CD14-positive monocyte (primary cell): ENCODE data around the gene TRPC4AP. TPM values are rescaled to one million over a fixed set of nuclear protein-coding genes. Genes with fewer than 3 reads are reported as not detected.
A peak's percentile ranks its signal among the peaks of the same experiment; 100 is the strongest.

Experiments
- DNase-seq, 3 donors: peaks; one replicate each; pipeline ENCODE4 v3.0.0-alpha.2; 2011 to 2022
- H2AFZ ChIP-seq: 2 replicates; pipeline ENCODE4 v1.6.0; 2012; ENCODE audit warnings: mild to moderate bottlenecking, low read depth, low read length, inconsistent platforms; ENCODE audit not compliant: insufficient read depth, poor library complexity, severe bottlenecking
- H3K27ac ChIP-seq, 2 donors: 1 replicate in 1 of 2; 2 replicates in 1 of 2; pipeline ENCODE4 v1.5.1; 2012 to 2013; ENCODE audit warnings: low read length in 2 of 2, control low read depth in 1 of 2, inconsistent platforms in 1 of 2, low read depth in 1 of 2, mild to moderate bottlenecking in 1 of 2
- H3K27me3 ChIP-seq, 2 donors: one replicate each; pipeline versions ENCODE4 v1.6.0 to v1.6.1; 2011 to 2013; ENCODE audit warnings: low read length in 2 of 2; ENCODE audit not compliant: control insufficient read depth in 2 of 2, insufficient read depth in 2 of 2
- H3K36me3 ChIP-seq, 2 donors: replicated peaks in 1 of 2; 1 replicate in 1 of 2; 2 replicates in 1 of 2; pipeline versions ENCODE4 v1.5.1 to v1.6.1; 2012 to 2013; ENCODE audit warnings: low read length in 2 of 2, control low read depth in 1 of 2, inconsistent platforms in 1 of 2, mild to moderate bottlenecking in 1 of 2; ENCODE audit not compliant: insufficient read depth in 2 of 2, control insufficient read depth in 1 of 2
- H3K4me1 ChIP-seq, 2 donors: 1 replicate in 1 of 2; 2 replicates in 1 of 2; pipeline versions ENCODE4 v1.5.1 to v1.6.1; 2012 to 2013; ENCODE audit warnings: low read length in 2 of 2, control low read depth in 1 of 2, inconsistent platforms in 1 of 2, mild to moderate bottlenecking in 1 of 2, moderate library complexity in 1 of 2; ENCODE audit not compliant: insufficient read depth in 2 of 2, control insufficient read depth in 1 of 2
- H3K4me2 ChIP-seq: replicated peaks from 2 replicates; pipeline ENCODE3; 2012; ENCODE audit warnings: low read length, moderate library complexity, mild to moderate bottlenecking; ENCODE audit not compliant: poor library complexity, severe bottlenecking; ENCODE audit errors: extremely low read depth
- H3K4me3 ChIP-seq, 3 experiments: fragments of 200-600 bp in 1 of 3; sonication (generic) in 1 of 3; replicated peaks in 1 of 3; 1 replicate in 2 of 3; 2 replicates in 1 of 3; pipeline ENCODE4 v1.5.1; 2011 to 2013; ENCODE audit warnings: low read length in 3 of 3, mild to moderate bottlenecking in 3 of 3, control low read depth in 2 of 3, low read depth in 2 of 3, inconsistent platforms in 1 of 3, moderate library complexity in 1 of 3
- H3K79me2 ChIP-seq: 2 replicates; pipeline ENCODE4 v1.6.0; 2012; ENCODE audit warnings: mild to moderate bottlenecking, control low read depth, inconsistent platforms, low read length, moderate library complexity; ENCODE audit not compliant: insufficient read depth
- H3K9ac ChIP-seq: 2 replicates; pipeline ENCODE4 v1.6.0; 2017; ENCODE audit warnings: low read length, mild to moderate bottlenecking; ENCODE audit not compliant: insufficient read depth, poor library complexity, severe bottlenecking
- H3K9me3 ChIP-seq, 2 donors: replicated peaks in 1 of 2; 1 replicate in 1 of 2; 2 replicates in 1 of 2; pipeline versions ENCODE4 v1.5.1 to v1.6.1; 2012 to 2013; ENCODE audit warnings: low read length in 2 of 2, control low read depth in 1 of 2; ENCODE audit not compliant: control insufficient read depth in 1 of 2, insufficient read depth in 1 of 2
- H4K20me1 ChIP-seq: 2 replicates; pipeline ENCODE4 v1.6.0; 2012; ENCODE audit warnings: mild to moderate bottlenecking, low read length, control low read depth, moderate library complexity; ENCODE audit not compliant: insufficient read depth
- H3K27ac Mint-ChIP-seq, 7 donors: one replicate each; pipeline ENCODE4 v1.8.0; 2020; ENCODE audit warnings: mild to moderate bottlenecking in 7 of 7, mixed read lengths in 7 of 7, moderate library complexity in 6 of 7, inconsistent platforms in 2 of 7
- H3K27me3 Mint-ChIP-seq, 3 donors: one replicate each; pipeline ENCODE4 v1.8.0; 2021 to 2022; ENCODE audit warnings: low read depth in 3 of 3, mild to moderate bottlenecking in 3 of 3, mixed read lengths in 3 of 3, moderate library complexity in 3 of 3, inconsistent platforms in 1 of 3
- H3K36me3 Mint-ChIP-seq, 2 donors: one replicate each; pipeline ENCODE4 v1.8.0; 2020; ENCODE audit warnings: mixed read lengths in 2 of 2, inconsistent platforms in 1 of 2, mild to moderate bottlenecking in 1 of 2
- H3K4me1 Mint-ChIP-seq: one replicate; pipeline ENCODE4 v1.8.0; 2020; ENCODE audit warnings: mild to moderate bottlenecking, mixed read lengths
- H3K4me3 Mint-ChIP-seq, 2 donors: one replicate each; pipeline ENCODE4 v1.8.0; 2020; ENCODE audit warnings: mild to moderate bottlenecking in 2 of 2, mixed read lengths in 2 of 2, moderate library complexity in 1 of 2
- H3K9me3 Mint-ChIP-seq, 7 donors: one replicate each; pipeline ENCODE4 v1.8.0; 2020 to 2022; ENCODE audit warnings: mixed read lengths in 7 of 7, mild to moderate bottlenecking in 6 of 7, moderate library complexity in 6 of 7, inconsistent platforms in 2 of 7
- WGBS: methylation state at CpG from one replicate; pipeline ENCODE4 v1.1.5; 2013; ENCODE audit warnings: missing lambda C conversion rate; ENCODE audit not compliant: insufficient coverage; 5-methylcytosine and 5-hydroxymethylcytosine counted together
- intact Hi-C, 2 donors: fragments of 100-400 bp; cut with micrococcal nuclease; formaldehyde crosslinking; loops; one replicate each; pipeline versions ENCODE4 v1.15.0 to v1.15.1; 2023
- polyA plus RNA-seq, 3 donors: library from polyadenylated mRNA; depleted of rRNA in 1 of 3; unstranded in 2 of 3; stranded (reverse) in 1 of 3; fragments of 300-500 nt in 2 of 3; fragments of >200 nt in 1 of 3; fragmentation: Illumina TruSeq in 2 of 3; gene quantifications; 1 replicate in 2 of 3; 2 replicates in 1 of 3; pipeline ENCODE4 v1.2.3, GENCODE V29; 2012 to 2021
- TF ChIP-seq, protein P1 (sequence below): fragments of 200-600 bp; IDR thresholded peaks from one replicate; pipeline ENCODE4 v1.8.0; 2022; ENCODE audit warnings: antibody characterized with exemption, mild to moderate bottlenecking

TRPC4AP gene
- polyA plus RNA-seq, 3 donors: 80.8 to 98.4 (median 88.6) TPM

GRCh38 chr20:35134472-35134871 is 41.9 kb upstream of the TRPC4AP start:
- Histone ChIP-seq H3K27ac (peak overlapping the region in 1 of 2 donors; percentile 10), H3K4me1 (no peaks in the 10 kb centered on the region), H3K36me3 (peaks cover 89 to 99% of the 10 kb centered on the region in 2 donors), H2AFZ (no peak overlapping the region), H4K20me1 (peaks cover 50% of the 10 kb centered on the region), H3K79me2 (peaks cover 8% of the 10 kb centered on the region), H3K9me3 (no peaks in the 10 kb centered on the region), H3K27me3 (no peaks in the 10 kb centered on the region), H3K4me3 (no peak overlapping the region), H3K9ac (no peak overlapping the region), H3K4me2 (no peak overlapping the region)
- peaks cover 0 to 2% (median 0%) of the 10 kb centered on the region in 7 donors for H3K9me3 Mint-ChIP-seq
- peaks cover 0 to 1% (median 0%) of the 10 kb centered on the region in 3 donors for H3K27me3 Mint-ChIP-seq
- TF ChIP-seq, protein P1, sequence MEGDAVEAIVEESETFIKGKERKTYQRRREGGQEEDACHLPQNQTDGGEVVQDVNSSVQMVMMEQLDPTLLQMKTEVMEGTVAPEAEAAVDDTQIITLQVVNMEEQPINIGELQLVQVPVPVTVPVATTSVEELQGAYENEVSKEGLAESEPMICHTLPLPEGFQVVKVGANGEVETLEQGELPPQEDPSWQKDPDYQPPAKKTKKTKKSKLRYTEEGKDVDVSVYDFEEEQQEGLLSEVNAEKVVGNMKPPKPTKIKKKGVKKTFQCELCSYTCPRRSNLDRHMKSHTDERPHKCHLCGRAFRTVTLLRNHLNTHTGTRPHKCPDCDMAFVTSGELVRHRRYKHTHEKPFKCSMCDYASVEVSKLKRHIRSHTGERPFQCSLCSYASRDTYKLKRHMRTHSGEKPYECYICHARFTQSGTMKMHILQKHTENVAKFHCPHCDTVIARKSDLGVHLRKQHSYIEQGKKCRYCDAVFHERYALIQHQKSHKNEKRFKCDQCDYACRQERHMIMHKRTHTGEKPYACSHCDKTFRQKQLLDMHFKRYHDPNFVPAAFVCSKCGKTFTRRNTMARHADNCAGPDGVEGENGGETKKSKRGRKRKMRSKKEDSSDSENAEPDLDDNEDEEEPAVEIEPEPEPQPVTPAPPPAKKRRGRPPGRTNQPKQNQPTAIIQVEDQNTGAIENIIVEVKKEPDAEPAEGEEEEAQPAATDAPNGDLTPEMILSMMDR: no peak
- intact Hi-C loops: no loop called here
- 95% methylated on average over 9 of the region's 9 CpGs for WGBS
- no peak for DNase-seq
- peaks cover 80 to 94% of the 10 kb centered on the region in 2 donors for H3K36me3 Mint-ChIP-seq
- no peak overlapping the region for H3K4me3 Mint-ChIP-seq
- no peaks in the 10 kb centered on the region for H3K4me1 Mint-ChIP-seq
- H3K27ac Mint-ChIP-seq: peak overlapping the region in 3 of 7 donors; percentile 4 to 68 (median 21)

DNA sequence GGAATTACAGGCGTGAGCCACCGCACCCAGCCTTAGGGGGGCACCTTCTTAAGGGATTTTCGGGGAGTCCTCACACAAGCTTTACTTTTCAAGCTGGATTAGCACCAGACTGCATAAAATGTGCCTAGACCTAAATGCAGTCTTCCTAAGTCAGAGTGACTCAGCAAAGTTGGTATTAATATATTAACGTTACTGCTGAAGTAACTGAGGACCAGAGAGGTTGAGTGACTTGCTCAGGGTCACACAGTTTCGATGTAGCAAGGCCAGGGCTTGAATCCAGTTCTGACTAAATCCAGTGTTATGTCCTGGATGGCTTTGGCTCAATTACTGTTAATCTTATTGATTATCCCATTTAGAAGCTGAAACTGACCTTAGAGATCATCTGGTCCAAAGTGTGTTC is 41.1 kb upstream of the TRPC4AP start:
- peaks cover 0 to 2% (median 0%) of the 10 kb centered on the region in 7 donors for H3K9me3 Mint-ChIP-seq
- Histone ChIP-seq H3K9me3 (no peaks in the 10 kb centered on the region), H3K79me2 (peaks cover 8% of the 10 kb centered on the region), H3K27ac (no peak overlapping the region), H3K4me2 (no peak overlapping the region), H3K4me1 (no peaks in the 10 kb centered on the region), H3K4me3 (no peak overlapping the region), H4K20me1 (peaks cover 47% of the 10 kb centered on the region), H3K27me3 (no peaks in the 10 kb centered on the region), H2AFZ (no peak overlapping the region), H3K9ac (no peak overlapping the region), H3K36me3 (peaks cover 86 to 93% of the 10 kb centered on the region in 2 donors)
- H3K27me3 Mint-ChIP-seq: no peaks in the 10 kb centered on the region
- H3K4me1 Mint-ChIP-seq: no peaks in the 10 kb centered on the region
- no peak for DNase-seq
- H3K27ac Mint-ChIP-seq: peak overlapping the region in 1 of 7 donors; percentile 46
- H3K4me3 Mint-ChIP-seq: no peak overlapping the region
- TF ChIP-seq, protein P1: no peak
- intact Hi-C loops: no loop called here
- peaks cover 77 to 92% of the 10 kb centered on the region in 2 donors for H3K36me3 Mint-ChIP-seq
- WGBS: 76% methylated on average over 3 of the region's 5 CpGs
